VCaP (cell line): ENCODE results near the gene BZW2.

ENCODE experiments used
- H3K27ac ChIP-seq: fragments of 450-650 bp; 2 replicates; pipeline ENCODE4 v1.5.1; 2017
- CTCF ChIP-seq: fragments of 450-650 bp; conservative IDR thresholded peaks from 2 replicates; pipeline ENCODE4 v1.5.1; 2017; ENCODE audit warnings: mild to moderate bottlenecking, moderate library complexity

The BZW2 gene

GRCh38 chr7:16668049-16668858 lies 22.3 kb downstream of the BZW2 start:
- H3K27ac ChIP-seq = no peak overlapping the region
- no peak for TF ChIP-seq CTCF

GRCh38 chr7:16668978-16669377 lies 23.0 kb downstream of the BZW2 start:
- TF ChIP-seq CTCF = no peak

DNA sequence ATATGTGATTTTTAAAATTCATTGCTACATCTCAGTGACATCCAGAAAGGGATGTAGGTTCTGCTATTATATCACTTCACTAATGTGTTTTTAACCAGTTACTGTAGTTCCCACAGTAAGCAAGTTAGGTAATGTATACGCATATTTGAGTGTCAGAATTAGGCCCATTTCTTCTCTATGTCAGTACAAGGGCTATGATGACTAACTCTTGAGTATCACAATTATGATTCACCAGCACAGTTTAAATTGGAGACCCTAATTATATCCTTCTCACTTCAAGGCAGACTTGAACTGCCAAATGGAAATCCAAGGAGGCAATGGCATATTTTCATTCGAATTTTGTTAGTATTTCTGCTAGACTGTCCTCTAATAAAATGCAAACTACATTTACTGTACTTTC lies 23.6 kb downstream of the BZW2 start:
- no peak for TF ChIP-seq CTCF
- H3K27ac ChIP-seq = no peak overlapping the region

More at GRCh38 chr7:16668978-16669377, 23.0 kb downstream of the BZW2 start:
- no peak overlapping the region for H3K27ac ChIP-seq

DNA sequence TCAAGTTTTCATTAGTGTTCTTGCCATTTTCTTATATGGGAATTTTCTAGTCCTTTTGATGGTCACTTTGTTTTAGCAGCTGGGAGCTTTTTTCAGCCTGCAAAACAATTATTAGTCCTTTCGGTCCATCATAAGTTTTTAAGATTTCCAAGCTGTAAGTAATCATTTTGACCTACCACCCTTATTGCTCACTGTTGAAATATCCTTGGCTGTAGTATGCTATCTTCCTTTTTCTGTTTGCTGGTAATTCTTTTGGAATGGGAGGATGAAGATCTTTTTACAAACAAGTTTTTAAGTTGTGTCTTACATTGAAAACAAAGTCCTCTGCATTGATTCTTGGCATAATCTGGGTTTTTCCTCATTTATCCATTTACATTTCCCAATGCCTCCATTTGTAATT lies 24.0 kb downstream of the BZW2 start:
- TF ChIP-seq CTCF = no peak
- H3K27ac ChIP-seq = no peak overlapping the region

DNA sequence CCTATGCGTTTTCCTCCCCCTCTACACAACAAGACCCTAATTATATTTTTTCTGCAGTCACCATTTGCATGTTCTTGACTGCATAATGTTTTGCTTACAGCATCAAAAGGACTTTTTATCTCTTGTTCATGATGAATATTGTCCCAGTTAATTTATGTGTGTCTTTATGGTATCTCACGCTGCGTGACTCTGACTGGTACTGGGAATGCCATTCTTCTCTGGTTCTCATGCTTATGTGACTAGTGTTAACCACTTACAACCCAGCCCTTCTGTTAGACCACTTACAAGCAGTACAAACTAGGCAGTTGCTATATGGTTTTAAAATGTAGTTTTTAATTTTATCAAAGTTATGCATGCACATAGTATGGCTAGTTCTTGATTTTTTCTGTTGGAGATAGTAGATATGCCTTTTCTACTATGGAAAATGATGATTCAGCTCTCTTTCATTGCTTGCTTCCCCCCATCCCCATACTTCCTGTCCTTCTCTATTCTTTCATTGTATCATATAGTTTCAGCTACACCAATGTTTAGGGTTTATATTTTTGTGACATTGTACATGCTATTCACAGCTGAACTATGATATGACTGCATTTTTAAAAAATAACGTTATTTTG lies 24.9 kb downstream of the BZW2 start:
- no peak for TF ChIP-seq CTCF
- no peak overlapping the region for H3K27ac ChIP-seq

DNA sequence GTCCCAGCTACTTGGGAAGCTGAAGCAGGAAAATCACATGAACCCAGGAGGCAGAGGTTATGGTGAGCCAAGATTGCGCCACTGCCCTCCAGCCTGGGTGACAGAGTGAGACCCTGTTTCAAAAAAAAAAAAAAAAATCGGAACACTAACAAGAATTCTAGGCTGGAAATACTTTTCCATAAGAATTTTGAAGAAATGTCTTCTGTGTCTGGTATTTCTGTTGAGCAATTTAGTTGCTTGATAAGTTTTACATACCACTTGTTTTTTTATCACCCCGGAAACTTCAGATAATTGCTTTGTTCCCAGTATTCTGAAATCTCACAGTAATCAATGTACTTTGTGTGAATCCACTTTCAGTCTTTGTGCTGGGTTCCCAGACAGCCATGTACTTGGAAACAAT lies 25.8 kb downstream of the BZW2 start:
- H3K27ac ChIP-seq = no peak overlapping the region
- no peak for TF ChIP-seq CTCF

- TF ChIP-seq CTCF = no peak
Measured at GRCh38 chr7:16675277-16675676, 29.3 kb downstream of the BZW2 start.

More at GRCh38 chr7:16675277-16675676, 29.3 kb downstream of the BZW2 start:
- no peak overlapping the region for H3K27ac ChIP-seq
